Measurements from ENCODE around the gene DAB2. TPM values are rescaled to one million over a fixed set of nuclear protein-coding genes. Genes with fewer than 3 reads are reported as not detected.

DAB2 gene
- total RNA-seq, 6 experiments from 2014 or later: 228 to 285 (median 237) TPM

DNA sequence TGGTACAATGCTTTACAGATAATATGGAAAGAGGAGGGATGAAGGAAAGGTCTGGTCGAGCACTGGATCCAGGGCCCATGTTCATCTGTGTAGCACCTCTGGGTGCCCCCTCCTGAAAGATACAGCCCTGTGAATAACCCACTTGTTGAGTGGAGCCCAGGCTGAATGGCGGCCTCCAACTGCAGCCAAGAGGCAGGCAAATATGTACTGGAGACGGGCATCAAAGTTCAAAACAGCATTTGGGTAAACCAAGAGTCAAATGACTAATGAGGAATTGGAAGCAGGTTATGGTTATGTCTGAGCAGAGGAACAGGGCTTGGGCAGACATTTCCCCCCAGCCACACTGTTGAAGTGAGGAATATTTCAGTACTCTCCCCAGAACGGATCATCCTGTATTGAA is 61.6 kb downstream of the DAB2 start:
- TF ChIP-seq, protein P1, sequence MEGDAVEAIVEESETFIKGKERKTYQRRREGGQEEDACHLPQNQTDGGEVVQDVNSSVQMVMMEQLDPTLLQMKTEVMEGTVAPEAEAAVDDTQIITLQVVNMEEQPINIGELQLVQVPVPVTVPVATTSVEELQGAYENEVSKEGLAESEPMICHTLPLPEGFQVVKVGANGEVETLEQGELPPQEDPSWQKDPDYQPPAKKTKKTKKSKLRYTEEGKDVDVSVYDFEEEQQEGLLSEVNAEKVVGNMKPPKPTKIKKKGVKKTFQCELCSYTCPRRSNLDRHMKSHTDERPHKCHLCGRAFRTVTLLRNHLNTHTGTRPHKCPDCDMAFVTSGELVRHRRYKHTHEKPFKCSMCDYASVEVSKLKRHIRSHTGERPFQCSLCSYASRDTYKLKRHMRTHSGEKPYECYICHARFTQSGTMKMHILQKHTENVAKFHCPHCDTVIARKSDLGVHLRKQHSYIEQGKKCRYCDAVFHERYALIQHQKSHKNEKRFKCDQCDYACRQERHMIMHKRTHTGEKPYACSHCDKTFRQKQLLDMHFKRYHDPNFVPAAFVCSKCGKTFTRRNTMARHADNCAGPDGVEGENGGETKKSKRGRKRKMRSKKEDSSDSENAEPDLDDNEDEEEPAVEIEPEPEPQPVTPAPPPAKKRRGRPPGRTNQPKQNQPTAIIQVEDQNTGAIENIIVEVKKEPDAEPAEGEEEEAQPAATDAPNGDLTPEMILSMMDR (IDR thresholded peaks at IDR 0.05): no peak
- H3K27ac Mint-ChIP-seq: no peak overlapping the region
- no peak for DNase-seq
- peaks cover 17% of the 10 kb centered on the region for H3K27me3 Mint-ChIP-seq (ENCODE audit: insufficient read depth)
- peaks cover 12% of the 10 kb centered on the region for H3K4me1 Mint-ChIP-seq (ENCODE audit: low read depth)
- no peaks in the 10 kb centered on the region for H3K9me3 Mint-ChIP-seq
- no peaks in the 10 kb centered on the region for H3K36me3 Mint-ChIP-seq (ENCODE audit: low read depth)
- H3K4me3 Mint-ChIP-seq: no peak overlapping the region

DNA sequence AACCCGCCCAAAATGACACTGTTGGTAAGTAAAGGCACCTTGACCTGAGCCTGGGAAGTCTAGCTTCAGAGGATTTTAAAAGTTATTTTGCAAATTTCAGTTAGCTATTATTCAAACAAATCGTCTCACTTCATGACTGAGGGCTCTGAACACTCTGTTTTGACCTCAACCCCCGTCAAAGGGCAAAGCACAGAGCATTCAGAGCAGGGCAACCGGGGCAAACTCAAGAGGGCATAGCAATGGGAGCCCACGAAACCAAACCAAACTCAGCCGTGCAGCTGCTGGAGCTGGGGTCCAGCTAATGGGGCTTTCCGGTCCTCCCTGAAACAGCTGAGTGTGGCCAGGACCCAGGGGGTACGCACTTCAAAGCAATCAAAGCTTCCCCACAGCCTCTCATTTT is 62.1 kb downstream of the DAB2 start:
- Mint-ChIP-seq H3K27ac (no peak overlapping the region), H3K9me3 (no peaks in the 10 kb centered on the region), H3K27me3 (ENCODE audit: insufficient read depth) (peaks cover 17% of the 10 kb centered on the region), H3K36me3 (ENCODE audit: low read depth) (no peaks in the 10 kb centered on the region), H3K4me3 (no peak overlapping the region), H3K4me1 (ENCODE audit: low read depth) (peaks cover 10% of the 10 kb centered on the region; the same call in 1 of the 2 replicates)
- DNase-seq: no peak
- TF ChIP-seq, protein P1 (IDR thresholded peaks at IDR 0.05): no peak

DNA sequence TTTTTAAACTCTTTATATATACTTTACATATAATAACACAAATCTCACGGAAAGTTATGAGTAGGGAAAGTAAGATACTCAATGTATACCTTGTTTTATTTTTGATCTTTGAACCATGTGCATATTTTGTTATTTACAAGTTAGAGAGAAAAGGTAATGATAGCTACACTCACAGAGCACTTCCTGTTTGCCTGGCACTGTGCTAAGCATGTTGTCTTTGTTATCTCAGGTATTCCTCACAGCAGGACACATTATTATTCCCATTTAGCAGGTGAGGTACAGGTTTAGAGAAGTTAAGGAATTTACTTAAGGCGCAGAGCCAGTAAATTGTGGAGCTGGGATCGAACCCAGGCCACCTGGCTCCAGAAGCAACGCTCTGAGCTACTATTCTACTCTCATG is 63.5 kb downstream of the DAB2 start:
- Mint-ChIP-seq H3K27me3 (ENCODE audit: insufficient read depth) (peaks cover 8% of the 10 kb centered on the region), H3K36me3 (ENCODE audit: low read depth) (no peaks in the 10 kb centered on the region), H3K27ac (no peak overlapping the region), H3K4me3 (no peak overlapping the region), H3K4me1 (ENCODE audit: low read depth) (peaks cover 10% of the 10 kb centered on the region; the same call in 1 of the 2 replicates), H3K9me3 (no peaks in the 10 kb centered on the region)
- TF ChIP-seq, protein P1 (IDR thresholded peaks at IDR 0.05): no peak
- DNase-seq: no peak

DNA sequence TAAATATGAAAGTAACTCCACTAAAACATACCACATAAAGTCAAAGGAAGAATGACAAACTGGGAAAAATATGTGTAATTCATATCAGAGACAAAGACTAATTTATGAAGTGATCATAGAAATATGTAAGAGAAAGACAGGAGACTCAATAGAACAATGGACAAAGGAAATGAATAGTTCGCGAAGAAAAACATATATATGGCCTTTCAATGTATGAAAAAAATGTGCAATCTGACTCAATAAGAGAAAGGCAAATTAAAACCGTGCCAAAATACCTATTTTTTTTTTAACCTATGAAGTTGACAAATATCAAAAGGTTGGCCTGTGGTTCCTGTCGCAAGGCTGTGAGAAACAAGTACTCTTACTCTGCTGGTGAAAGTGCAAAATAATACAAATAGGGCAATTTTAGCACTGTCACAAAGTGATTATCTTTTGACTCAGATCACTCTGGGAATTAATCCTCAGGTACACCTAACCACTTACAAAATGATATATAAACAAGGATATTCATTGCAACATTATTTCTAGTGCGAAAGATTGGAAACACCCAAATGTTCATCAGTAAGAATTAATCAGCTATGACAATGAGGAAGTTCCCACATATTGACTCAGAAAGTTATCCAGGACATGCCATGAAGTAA is 64.2 kb downstream of the DAB2 start:
- Mint-ChIP-seq H3K4me3 (no peak overlapping the region), H3K27ac (no peak overlapping the region), H3K27me3 (ENCODE audit: insufficient read depth) (peaks cover 3% of the 10 kb centered on the region), H3K36me3 (ENCODE audit: low read depth) (no peaks in the 10 kb centered on the region), H3K9me3 (no peaks in the 10 kb centered on the region), H3K4me1 (ENCODE audit: low read depth) (peaks cover 12% of the 10 kb centered on the region; the same call in 1 of the 2 replicates)
- DNase-seq: no peak
- TF ChIP-seq, protein P1 (IDR thresholded peaks at IDR 0.05): no peak

DNA sequence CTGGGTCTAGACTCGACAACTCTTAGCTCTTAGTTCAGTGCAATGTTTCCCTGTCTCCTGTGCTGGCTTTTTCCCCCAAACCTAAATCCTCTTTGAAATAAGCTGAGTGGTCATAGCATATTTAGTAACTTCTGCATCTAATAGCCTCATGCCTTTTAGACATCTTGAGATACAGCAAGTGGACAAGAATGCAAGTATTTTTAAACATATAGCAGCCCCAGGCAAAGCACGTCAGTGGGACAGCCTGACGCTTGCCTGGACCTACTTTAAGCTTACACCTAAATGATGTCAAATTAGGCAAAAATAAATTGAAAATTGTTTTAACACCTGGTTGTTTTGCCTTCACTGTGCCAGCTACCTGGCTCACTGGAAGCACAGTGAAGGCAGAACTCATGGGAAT is 68.5 kb downstream of the DAB2 start:
- TF ChIP-seq, protein P1 (IDR thresholded peaks at IDR 0.05): no peak
- H3K27ac Mint-ChIP-seq: no peak overlapping the region
- H3K4me1 Mint-ChIP-seq (ENCODE audit: low read depth): peaks cover 16% of the 10 kb centered on the region; the same call in 1 of the 2 replicates

More for the DNA sequence above, 68.5 kb downstream of the DAB2 start:
- Mint-ChIP-seq H3K4me3 (no peak overlapping the region), H3K36me3 (ENCODE audit: low read depth) (no peaks in the 10 kb centered on the region), H3K27me3 (ENCODE audit: insufficient read depth) (peaks cover 4% of the 10 kb centered on the region), H3K9me3 (peaks cover 8% of the 10 kb centered on the region)
- DNase-seq: no peak
